Daoy (cell line): ENCODE data around the gene ARHGAP31. TPM values are rescaled to one million over a fixed set of nuclear protein-coding genes. Genes with fewer than 3 reads are reported as not detected.
"Not testable (repeated sequence)": the region's sequence is repeated elsewhere in the genome, so short reads cannot be mapped to it uniquely, and the experiment has no call there.

ENCODE experiments used
- DNase-seq: peaks from one replicate; pipeline ENCODE4 v3.0.0-alpha.2; 2015; ENCODE audit warnings: low read depth
- total RNA-seq: library from RNA; depleted of rRNA; stranded (reverse); fragments of >200 nt; shearing (Covaris generic); gene quantifications from 2 replicates; pipeline ENCODE4 v1.2.3, GENCODE V29; 2014

The ARHGAP31 gene
- total RNA-seq, 1 experiment from 2014 or later = 14.6 TPM

- peak; percentile 36 for DNase-seq
These were observed 28.0 kb downstream of the ARHGAP31 start for GRCh38 chr3:119322021-119322834.

GRCh38 chr3:119322835-119323722 lies 28.9 kb downstream of the ARHGAP31 start:
- peak; percentile 94 for DNase-seq

- no peak for DNase-seq
These were observed 29.5 kb downstream of the ARHGAP31 start for GRCh38 chr3:119323723-119324085.

DNA sequence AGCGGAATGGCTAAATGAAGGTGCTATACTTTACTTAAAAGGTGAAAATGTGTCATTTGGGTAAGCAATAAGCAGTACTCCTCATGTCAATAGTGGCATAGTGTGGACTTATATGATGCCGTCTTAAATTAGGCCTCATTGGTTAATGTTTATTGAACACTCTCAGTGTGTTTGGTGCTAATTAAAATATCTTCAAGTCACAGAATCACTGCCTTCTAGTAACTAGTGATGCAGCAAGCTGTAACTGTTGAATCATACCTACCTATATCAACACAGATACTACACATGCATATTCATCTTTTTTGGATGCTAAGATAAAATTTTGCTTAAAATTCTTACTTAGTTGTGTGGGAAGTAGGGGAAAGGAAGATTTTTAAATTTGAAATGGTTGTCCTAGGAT lies 30.7 kb downstream of the ARHGAP31 start:
- no peak for DNase-seq

DNA sequence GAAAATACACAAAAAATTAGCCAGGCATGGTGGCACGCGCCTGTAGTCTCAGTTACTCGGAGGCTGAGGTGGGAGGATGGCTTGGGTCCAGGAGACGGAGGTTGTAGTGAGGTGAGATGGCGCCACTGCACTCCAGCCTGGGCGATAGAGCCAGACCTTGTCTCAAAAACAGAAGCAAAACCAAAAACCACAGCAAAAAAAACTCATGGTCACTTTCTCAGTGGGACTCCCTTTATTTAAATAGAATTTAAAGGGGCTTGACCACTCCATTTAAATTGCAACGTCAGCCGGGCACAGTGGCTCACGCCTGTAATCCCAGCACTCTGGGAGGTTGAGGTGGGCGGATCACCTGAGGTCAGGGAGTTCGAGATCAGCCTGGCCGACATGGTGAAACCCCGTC lies 32.8 kb downstream of the ARHGAP31 start:
- DNase-seq = no peak

DNA sequence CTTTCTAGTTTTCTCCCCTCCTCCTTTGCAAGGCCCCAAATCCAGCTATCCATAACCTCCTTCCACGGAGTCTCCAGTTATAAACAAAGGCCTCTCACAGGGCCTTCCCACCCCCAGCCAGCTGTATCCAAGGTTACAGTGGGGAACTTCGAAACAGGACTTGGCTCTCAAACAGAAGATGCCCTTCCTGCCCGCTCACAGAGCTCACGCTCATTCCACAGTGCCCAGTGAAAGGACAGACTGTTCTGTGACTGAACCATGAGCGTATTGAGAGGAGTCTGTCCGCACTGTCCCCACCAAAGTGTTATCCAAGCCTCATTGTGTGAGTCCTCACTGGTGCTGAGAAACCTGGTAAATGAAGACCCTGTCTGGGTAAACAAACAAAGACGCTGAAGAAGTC lies 35.4 kb downstream of the ARHGAP31 start:
- no peak for DNase-seq

GRCh38 chr3:119330181-119330580 lies 36.0 kb downstream of the ARHGAP31 start:
- DNase-seq = no peak

DNA sequence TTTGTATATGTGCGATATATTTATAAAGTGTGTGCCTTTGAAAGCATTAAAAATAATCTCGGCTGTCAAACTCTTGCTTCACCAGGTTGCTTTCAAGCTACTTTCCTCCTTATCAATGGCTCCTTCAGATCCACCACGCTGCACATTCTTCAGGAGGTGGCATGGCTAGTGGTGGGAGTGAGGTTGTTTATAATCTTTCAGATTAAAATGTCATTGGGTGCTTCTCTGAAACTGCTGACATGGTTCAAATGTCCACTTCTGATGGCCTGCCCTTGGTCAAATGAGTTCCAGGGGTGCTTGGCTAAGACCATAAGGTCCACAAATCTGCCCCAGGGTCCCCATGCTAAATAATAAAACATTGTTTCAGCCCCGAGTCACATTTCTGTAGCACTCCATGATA lies 36.7 kb downstream of the ARHGAP31 start:
- no peak for DNase-seq

DNA sequence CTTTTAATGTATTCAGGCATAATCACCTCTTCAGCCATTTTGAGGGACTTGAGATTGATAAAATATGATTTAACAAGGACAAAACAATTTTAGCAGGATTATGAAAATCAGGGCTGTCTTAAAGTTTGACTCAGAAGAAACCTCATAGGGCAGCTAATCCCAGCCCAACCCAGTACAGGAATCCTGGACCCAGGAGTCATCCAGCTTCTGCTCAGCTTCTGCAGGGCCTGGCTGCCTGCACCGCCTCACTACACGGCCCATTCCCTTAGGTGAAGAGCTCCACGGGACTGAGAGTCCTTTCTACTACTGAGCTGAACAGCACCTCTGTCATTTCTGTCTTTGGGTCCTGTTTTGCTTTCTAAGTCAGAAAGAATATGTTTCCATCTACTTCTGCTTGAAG lies 37.5 kb downstream of the ARHGAP31 start:
- no peak for DNase-seq

GRCh38 chr3:119333773-119334509 lies 39.8 kb downstream of the ARHGAP31 start:
- DNase-seq = no peak

DNA sequence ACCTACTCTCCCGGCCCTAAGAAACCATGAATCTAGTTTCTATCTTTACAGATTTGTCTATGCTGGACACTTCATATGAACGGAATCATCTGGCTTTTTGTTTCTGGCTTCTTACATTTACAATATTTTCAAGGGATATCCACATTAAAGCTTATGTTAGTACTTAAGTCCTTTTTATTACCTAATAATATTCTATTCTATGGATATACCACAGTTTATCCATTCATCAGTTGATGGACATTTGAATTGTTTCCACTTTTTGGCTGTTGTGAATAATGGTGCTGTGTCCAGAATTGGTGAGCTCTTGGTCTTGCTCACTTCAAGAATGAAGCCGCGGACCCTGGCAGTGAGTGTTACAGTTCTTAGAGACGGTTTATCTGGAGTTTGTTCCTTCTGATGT lies 42.6 kb downstream of the ARHGAP31 start:
- DNase-seq = no peak

- not testable (repeated sequence) for DNase-seq
These were observed 43.2 kb downstream of the ARHGAP31 start for GRCh38 chr3:119337407-119337806.

- no peak for DNase-seq
These were observed 44.6 kb downstream of the ARHGAP31 start for GRCh38 chr3:119338754-119339153.

- no peak for DNase-seq
These were observed 45.8 kb downstream of the ARHGAP31 start for GRCh38 chr3:119340014-119340413.

DNA sequence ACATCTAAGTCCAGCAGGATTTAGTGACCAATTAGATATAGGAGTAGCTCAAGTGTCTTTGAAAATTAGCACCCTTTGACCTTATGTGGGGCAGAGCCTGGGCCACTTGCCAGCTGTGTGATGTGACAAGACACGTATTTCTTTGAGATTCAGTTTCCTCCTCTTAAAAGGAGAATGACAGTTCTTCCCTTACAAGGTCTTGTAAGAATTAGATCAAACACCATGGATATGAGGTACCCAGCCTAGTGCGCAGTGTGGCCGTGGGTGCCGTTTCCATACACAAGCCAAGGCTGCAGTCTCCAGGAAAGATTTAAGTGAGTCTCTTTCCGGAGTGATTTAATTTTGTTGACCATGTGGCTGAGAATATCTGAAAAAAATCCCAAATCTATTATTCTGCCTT lies 46.3 kb downstream of the ARHGAP31 start:
- no peak for DNase-seq

DNA sequence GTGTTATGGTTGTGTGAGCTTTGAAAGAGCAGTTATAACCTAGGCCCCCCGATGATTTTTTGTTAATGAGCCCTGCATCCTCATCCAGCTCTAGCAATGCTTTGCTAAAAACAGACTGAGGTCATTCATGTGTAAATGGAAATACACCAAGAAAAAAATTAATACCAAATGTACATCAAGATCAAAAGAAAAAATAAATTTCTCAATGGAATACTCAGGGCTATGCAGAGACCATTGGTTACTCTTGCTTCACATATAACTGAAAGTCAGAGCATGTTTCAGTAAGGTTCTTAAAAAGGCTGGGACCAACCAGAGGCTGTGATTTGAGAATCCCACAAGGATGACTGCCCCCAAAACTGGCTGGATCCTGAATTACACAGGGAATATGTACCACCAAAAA lies 48.0 kb downstream of the ARHGAP31 start:
- DNase-seq = no peak

GRCh38 chr3:119343719-119344118 lies 49.5 kb downstream of the ARHGAP31 start:
- no peak for DNase-seq

- DNase-seq = no peak
These were observed 51.9 kb downstream of the ARHGAP31 start for GRCh38 chr3:119346076-119346496.

- DNase-seq = no peak
These were observed 52.9 kb downstream of the ARHGAP31 start for GRCh38 chr3:119347036-119347435.

GRCh38 chr3:119349354-119350041 lies 55.3 kb downstream of the ARHGAP31 start:
- no peak for DNase-seq

GRCh38 chr3:119350114-119350513 lies 55.9 kb downstream of the ARHGAP31 start:
- DNase-seq = no peak

DNA sequence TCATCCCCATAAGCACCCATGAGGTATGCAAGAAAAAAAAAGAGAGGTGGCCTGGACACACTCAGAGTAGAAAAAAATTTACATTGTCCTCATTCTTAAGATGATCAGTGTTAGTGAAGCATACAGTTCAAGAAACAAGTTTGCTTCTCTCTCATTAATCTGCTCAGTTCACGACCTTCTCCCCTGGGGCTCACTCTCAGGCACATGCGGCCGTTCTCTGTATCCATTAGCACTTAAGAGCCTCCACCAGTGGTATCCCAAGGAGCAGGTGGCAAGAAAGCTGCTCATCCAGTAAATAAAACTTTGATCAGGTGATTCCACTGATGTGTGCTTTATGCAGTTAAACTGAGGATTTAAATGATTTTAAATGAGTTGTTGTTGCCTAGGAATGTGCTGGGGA lies 57.4 kb downstream of the ARHGAP31 start:
- no peak for DNase-seq
